GM23248 (cell line): ENCODE data around the gene INTS6L. TPM values are rescaled to one million over a fixed set of nuclear protein-coding genes. Genes with fewer than 3 reads are reported as not detected.
"Not testable (repeated sequence)": the region's sequence is repeated elsewhere in the genome, so short reads cannot be mapped to it uniquely, and the experiment has no call there.

Source experiments
- DNase-seq: peaks from one replicate; pipeline ENCODE4 v3.0.0-alpha.2; 2015
- H2AFZ ChIP-seq: fragments of 200-600 bp; sonication (generic); 2 replicates; pipeline ENCODE4 v1.6.1; 2016; ENCODE audit warnings: antibody characterized with exemption
- H3F3A ChIP-seq: fragments of 200-600 bp; sonication (generic); 2 replicates; pipeline ENCODE4 v1.6.1; 2016; ENCODE audit warnings: mild to moderate bottlenecking, antibody characterized with exemption, mixed run types; ENCODE audit not compliant: insufficient read depth
- H3K27ac ChIP-seq: fragments of 200-600 bp; sonication (generic); 2 replicates; pipeline ENCODE4 v1.5.1; 2016; ENCODE audit warnings: mild to moderate bottlenecking
- H3K27me3 ChIP-seq: fragments of 200-600 bp; sonication (generic); replicated peaks from 2 replicates; pipeline ENCODE4 v1.6.1; 2016; ENCODE audit warnings: mild to moderate bottlenecking; ENCODE audit not compliant: insufficient read depth
- H3K36me3 ChIP-seq: fragments of 200-600 bp; sonication (generic); 2 replicates; pipeline ENCODE4 v1.6.1; 2016; ENCODE audit warnings: low read depth, mild to moderate bottlenecking
- H3K4me1 ChIP-seq: fragments of 200-600 bp; sonication (generic); 2 replicates; pipeline ENCODE4 v1.6.1; 2016; ENCODE audit warnings: mild to moderate bottlenecking; ENCODE audit not compliant: insufficient read depth
- H3K4me2 ChIP-seq: fragments of 200-600 bp; sonication (generic); one replicate; pipeline ENCODE4 v1.6.1; 2016; ENCODE audit warnings: mild to moderate bottlenecking; ENCODE audit not compliant: unreplicated experiment
- H3K4me3 ChIP-seq: fragments of 200-600 bp; sonication (generic); 2 replicates; pipeline ENCODE4 v1.5.1; 2016; ENCODE audit warnings: mild to moderate bottlenecking
- H3K79me2 ChIP-seq: fragments of 200-600 bp; sonication (generic); 2 replicates; pipeline ENCODE4 v1.6.1; 2016; ENCODE audit warnings: mild to moderate bottlenecking; ENCODE audit not compliant: insufficient read depth
- H3K9ac ChIP-seq: fragments of 200-600 bp; sonication (generic); 2 replicates; pipeline ENCODE4 v1.6.1; 2016; ENCODE audit warnings: mild to moderate bottlenecking
- H3K9me2 ChIP-seq: fragments of 200-600 bp; sonication (generic); 2 replicates; pipeline ENCODE4 v1.6.1; 2016; ENCODE audit warnings: mixed run types, mild to moderate bottlenecking, moderate library complexity; ENCODE audit not compliant: insufficient read depth
- H3K9me3 ChIP-seq: fragments of 200-600 bp; sonication (generic); one replicate; pipeline ENCODE4 v1.6.1; 2017; ENCODE audit warnings: low read depth
- H4K20me1 ChIP-seq: fragments of 200-600 bp; sonication (generic); 2 replicates; pipeline ENCODE4 v1.6.0; 2016; ENCODE audit not compliant: insufficient read depth
- EZH2 ChIP-seq: fragments of 200-600 bp; sonication (generic); IDR thresholded peaks from 2 replicates; pipeline ENCODE4 v1.6.1; 2018; ENCODE audit warnings: antibody characterized with exemption, mild to moderate bottlenecking; ENCODE audit not compliant: insufficient read depth, poor library complexity, severe bottlenecking
- EZH2phosphoT487 ChIP-seq: fragments of 200-600 bp; sonication (generic); IDR thresholded peaks from 2 replicates; pipeline ENCODE4 v1.6.1; 2018; ENCODE audit warnings: antibody characterized with exemption, moderate library complexity, mild to moderate bottlenecking, low read depth; ENCODE audit not compliant: insufficient read depth
- WGBS, 2 experiments: methylation state at CpG; one replicate each; pipeline ENCODE4 v1.1.6; 2015 to 2017; ENCODE audit warnings: low lambda C conversion rate in 2 of 2, low coverage in 1 of 2; ENCODE audit errors: missing lambda C conversion rate in 2 of 2; 5-methylcytosine and 5-hydroxymethylcytosine counted together
- in situ Hi-C: fragments of 300-500 bp; cut with MboI; formaldehyde crosslinking; loops from 2 replicates; pipeline ENCODE4 v1.15.0; 2020
- polyA plus RNA-seq: library from polyadenylated mRNA; unstranded; fragments of >200 nt; fragmentation: Nextera tagmentation; extraction: Ambion mirVana; gene quantifications from 2 replicates; pipeline ENCODE4 v1.2.1, GENCODE V29; 2016
- total RNA-seq: library from RNA; depleted of rRNA; stranded (reverse); fragments of >200 nt; shearing (Covaris generic); gene quantifications from 2 replicates; pipeline ENCODE4 v1.2.3, GENCODE V29; 2014

The INTS6L gene
- total and polyA plus RNA-seq, 2 experiments from 2014 or later, result 1.2 to 1.9 TPM

DNA sequence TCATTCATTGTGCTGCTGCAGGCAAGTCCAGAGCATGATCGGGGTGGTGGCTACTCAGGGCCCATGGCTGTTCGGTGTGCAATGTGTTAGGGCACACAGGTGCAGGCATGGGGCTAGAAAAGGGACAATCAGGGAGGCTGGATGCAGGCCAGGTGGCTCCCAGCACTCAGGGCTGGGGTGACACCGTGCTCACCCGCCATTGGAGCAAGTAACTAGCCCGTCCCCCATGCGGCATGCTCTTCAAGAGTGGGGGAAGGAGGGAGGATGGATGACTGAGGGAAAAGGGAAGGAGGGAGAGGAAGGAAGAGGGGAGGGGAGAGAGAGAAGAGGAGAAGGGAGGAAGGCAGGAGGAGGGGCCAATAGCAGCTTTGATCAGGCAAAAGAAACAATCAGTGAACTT, 64.7 kb downstream of the INTS6L start:
- WGBS, 2 experiments, result 84 to 100% methylated on average over 3 to 6 of the region's 6 CpGs
- Histone ChIP-seq H3K9me3 (no peaks in the 10 kb centered on the region), H3K4me3 (no peak overlapping the region), H3K27ac (no peak overlapping the region), H3K4me2 (no peak overlapping the region), H2AFZ (no peak overlapping the region), H3K4me1 (no peaks in the 10 kb centered on the region), H4K20me1 (no peaks in the 10 kb centered on the region), H3K27me3 (no peaks in the 10 kb centered on the region), H3K9me2 (no peaks in the 10 kb centered on the region), H3F3A (no peaks in the 10 kb centered on the region), H3K9ac (no peak overlapping the region), H3K36me3 (no peaks in the 10 kb centered on the region), H3K79me2 (no peaks in the 10 kb centered on the region)
- TF ChIP-seq EZH2phosphoT487 (no peak), EZH2 (no peak)
- in situ Hi-C loops, result loop anchor here (25.0 kb wide), 1 partner anchor 398 kb away; no protein-coding TSS in a partner anchor
- no peak for DNase-seq

DNA sequence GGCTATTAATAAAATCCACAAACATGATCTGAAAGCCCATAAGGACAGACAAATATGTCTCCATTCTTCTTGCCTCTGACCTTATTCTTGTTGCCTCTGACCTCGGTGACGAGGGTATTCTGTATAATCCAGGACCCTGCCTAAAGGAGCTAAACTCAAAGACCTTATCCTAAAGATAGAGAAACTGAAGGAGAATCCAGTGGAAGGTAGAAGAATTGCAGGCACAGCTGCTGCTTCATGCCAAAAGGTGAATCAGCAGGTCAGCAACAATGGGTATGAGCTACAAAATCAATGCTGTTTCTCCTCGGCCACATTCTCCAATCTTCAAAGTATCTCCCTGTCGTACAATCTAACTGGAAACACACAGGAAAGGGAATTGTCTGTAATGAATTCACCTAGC, 71.4 kb downstream of the INTS6L start:
- no peaks in the 10 kb centered on the region for H4K20me1 ChIP-seq
- no peak for TF ChIP-seq EZH2
- no peak for TF ChIP-seq EZH2phosphoT487
- no peaks in the 10 kb centered on the region for H3K79me2 ChIP-seq
- no peaks in the 10 kb centered on the region for H3K27me3 ChIP-seq
- no peak overlapping the region for H3K4me3 ChIP-seq
- no peak overlapping the region for H3K4me2 ChIP-seq
- H3K9me2 ChIP-seq, result no peaks in the 10 kb centered on the region
- WGBS, 2 experiments, result 11 to 17% methylated on average over 4 of the region's 4 CpGs
- in situ Hi-C loops, result loop anchor here (25.0 kb wide), 1 partner anchor 405 kb away; no protein-coding TSS in a partner anchor
- DNase-seq, result no peak
- no peak overlapping the region for H3K9ac ChIP-seq
- no peaks in the 10 kb centered on the region for H3K4me1 ChIP-seq
- no peaks in the 10 kb centered on the region for H3K36me3 ChIP-seq
- H3K27ac ChIP-seq, result no peak overlapping the region
- H3F3A ChIP-seq, result no peaks in the 10 kb centered on the region
- no peak overlapping the region for H2AFZ ChIP-seq
- H3K9me3 ChIP-seq, result no peaks in the 10 kb centered on the region

DNA sequence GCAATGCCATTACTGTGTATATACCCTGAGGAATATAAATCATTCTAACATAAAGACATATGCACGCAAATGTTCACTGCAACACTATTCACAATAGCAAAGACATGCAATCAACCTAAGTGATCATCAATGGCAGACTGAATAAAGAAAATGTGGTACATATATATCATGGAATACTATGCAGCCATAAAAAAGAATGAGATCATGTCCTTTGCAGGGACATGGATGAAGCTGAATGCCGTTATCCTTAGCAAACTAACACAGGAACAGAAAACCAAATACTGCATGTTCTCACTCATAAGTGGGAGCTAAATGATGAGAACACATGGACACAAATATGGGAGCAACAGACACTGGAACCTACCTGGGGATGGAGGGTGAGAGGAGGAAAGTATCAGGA, 73.6 kb downstream of the INTS6L start:
- 32 to 33% methylated on average over 2 of the region's 2 CpGs for WGBS, 2 experiments
- in situ Hi-C loops, result loop anchor here (25.0 kb wide), 1 partner anchor 407 kb away; no protein-coding TSS in a partner anchor

DNA sequence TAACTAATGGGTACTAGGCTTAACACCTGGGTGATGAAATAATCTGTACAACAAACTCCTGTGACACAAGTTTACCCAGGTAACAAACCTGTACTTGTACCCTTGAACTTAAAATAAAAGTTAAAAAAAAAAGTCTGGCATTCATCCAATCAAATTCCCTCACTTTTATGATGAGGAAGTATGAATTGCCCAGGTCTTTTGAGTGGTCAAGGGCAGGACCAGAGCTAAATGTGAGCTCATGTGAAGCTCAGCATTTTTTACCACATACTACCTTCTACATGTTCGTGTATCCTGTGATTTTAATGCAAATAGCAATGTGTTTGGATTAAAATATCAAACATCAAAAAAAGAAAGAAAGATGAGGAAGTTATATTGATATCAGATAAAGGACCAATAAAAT, 74.0 kb downstream of the INTS6L start:
- H3K27me3 ChIP-seq, result not testable (repeated sequence)
- WGBS, 2 experiments, result 0% methylated on average over 1 of the region's 1 CpG
- in situ Hi-C loops, result loop anchor here (25.0 kb wide), 1 partner anchor 407 kb away; no protein-coding TSS in a partner anchor

More for the DNA sequence above, 73.6 kb downstream of the INTS6L start:
- H2AFZ ChIP-seq, H3K9me2 ChIP-seq, H3K27ac ChIP-seq, H3K9ac ChIP-seq, H3K4me3 ChIP-seq, H3K4me1 ChIP-seq, H3K4me2 ChIP-seq, H3K9me3 ChIP-seq, H3K36me3 ChIP-seq, H3F3A ChIP-seq, H4K20me1 ChIP-seq, H3K27me3 ChIP-seq, DNase-seq, H3K79me2 ChIP-seq: not testable (repeated sequence)

DNA sequence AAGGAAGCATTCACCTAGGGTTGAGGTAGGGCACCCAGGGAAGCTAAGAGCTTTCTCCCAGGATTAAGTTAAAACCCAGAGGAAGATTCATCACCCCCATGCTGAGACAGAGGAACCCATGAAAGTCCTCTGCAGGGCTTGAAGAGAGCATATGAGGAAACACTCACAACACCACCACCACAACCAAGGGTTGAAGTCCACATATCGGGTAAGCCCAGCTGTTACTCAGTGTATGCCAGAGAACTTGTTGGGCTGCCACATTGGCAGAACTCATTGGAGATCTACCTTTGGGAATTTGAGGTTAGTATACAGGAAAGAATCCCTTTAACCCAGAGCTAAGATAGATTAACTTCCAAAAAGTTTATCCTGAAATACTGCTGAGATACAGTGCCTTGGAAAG, 75.1 kb downstream of the INTS6L start:
- H3K79me2 ChIP-seq, result no peaks in the 10 kb centered on the region
- no peak overlapping the region for H3K4me3 ChIP-seq
- DNase-seq, result no peak
- H2AFZ ChIP-seq, result no peak overlapping the region
- no peaks in the 10 kb centered on the region for H3K27me3 ChIP-seq
- no peaks in the 10 kb centered on the region for H3K4me1 ChIP-seq
- no peak overlapping the region for H3K9ac ChIP-seq
- no peak overlapping the region for H3K27ac ChIP-seq
- H3K36me3 ChIP-seq, result no peaks in the 10 kb centered on the region
- H3K9me3 ChIP-seq, result no peaks in the 10 kb centered on the region
- H3K9me2 ChIP-seq, result no peaks in the 10 kb centered on the region
- H3K4me2 ChIP-seq, result no peak overlapping the region
- in situ Hi-C loops, result loop anchor here (25.0 kb wide), 1 partner anchor 408 kb away; no protein-coding TSS in a partner anchor
- H3F3A ChIP-seq, result no peaks in the 10 kb centered on the region
- H4K20me1 ChIP-seq, result no peaks in the 10 kb centered on the region
- 86 to 89% methylated on average over 1 of the region's 1 CpG for WGBS, 2 experiments
- TF ChIP-seq EZH2 (no peak), EZH2phosphoT487 (no peak)

More for the DNA sequence above, 74.0 kb downstream of the INTS6L start:
- H2AFZ ChIP-seq, H4K20me1 ChIP-seq, H3K27ac ChIP-seq, H3K4me2 ChIP-seq, H3K4me1 ChIP-seq, H3K9me3 ChIP-seq, H3K9ac ChIP-seq, H3F3A ChIP-seq, H3K4me3 ChIP-seq, H3K36me3 ChIP-seq, H3K79me2 ChIP-seq, H3K9me2 ChIP-seq, DNase-seq: not testable (repeated sequence)
